ENCODE data around the gene GABBR1. TPM values are rescaled to one million over a fixed set of nuclear protein-coding genes. Genes with fewer than 3 reads are reported as not detected.

GABBR1 gene
- total RNA-seq, 1 experiment from 2014 or later = 146 TPM

DNA sequence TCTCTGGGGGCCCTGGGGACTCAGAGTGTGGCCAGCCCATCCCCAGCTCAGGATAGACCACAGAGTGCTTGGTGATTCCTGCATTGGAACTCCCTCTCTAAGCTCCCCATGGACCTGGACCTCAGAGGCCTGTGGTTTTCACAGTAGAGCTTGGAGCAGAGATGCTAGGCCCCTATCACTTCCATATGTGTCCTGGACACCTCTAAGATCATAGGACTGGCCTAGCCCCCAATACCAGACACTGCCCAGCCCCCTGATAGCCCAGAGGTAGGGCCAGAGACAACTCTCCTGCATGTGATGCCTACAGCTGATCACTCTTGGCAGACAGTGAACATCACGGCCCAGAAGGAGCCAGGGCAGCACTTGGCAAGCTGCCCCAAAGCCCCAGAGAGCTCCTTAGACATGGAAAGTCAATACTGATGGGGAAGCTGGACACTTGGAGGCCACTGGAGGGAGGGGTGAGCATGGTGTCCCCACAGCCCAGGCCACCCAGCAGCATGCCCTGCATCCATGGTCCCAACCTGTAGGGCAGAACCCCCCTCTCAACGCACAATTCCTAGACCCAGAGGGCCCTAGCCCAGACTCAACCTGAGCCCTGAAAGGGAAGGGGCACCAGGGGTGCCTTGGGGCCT lies 100.5 kb downstream of the GABBR1 start:
- WGBS (ENCODE audit: extremely low coverage, insufficient read length, low lambda C conversion rate) = no CpG with 5 or more reads among the region's 2 CpGs
- Histone ChIP-seq H3K18ac (ENCODE audit: insufficient read length, low read depth, low read length) (no peak overlapping the region), H3K27me3 (ENCODE audit: insufficient read depth, low read length) (no peaks in the 10 kb centered on the region), H2BK15ac (ENCODE audit: low read depth, low read length) (no peak overlapping the region), H3K14ac (ENCODE audit: insufficient read depth, low read length) (no peak overlapping the region; the same call in 1 of the 2 replicates), H2AFZ (ENCODE audit: low read length) (no peak overlapping the region), H3K56ac (ENCODE audit: insufficient read length, low read depth, low read length) (no peak overlapping the region), H2BK12ac (ENCODE audit: insufficient read length, low read depth, low read length) (no peak overlapping the region), H4K5ac (ENCODE audit: insufficient read length, low read depth, low read length) (no peak overlapping the region), H3K9ac (ENCODE audit: extremely low read depth, insufficient read length, low read length) (no peak overlapping the region), H3K23ac (ENCODE audit: insufficient read length, low read depth, low read length) (no peak overlapping the region), H4K20me1 (ENCODE audit: control insufficient read depth, insufficient read depth, insufficient read length) (no peaks in the 10 kb centered on the region), H2BK120ac (ENCODE audit: low read depth, low read length, poor library complexity, severe bottlenecking) (no peak overlapping the region), H2BK5ac (ENCODE audit: insufficient read length, low read length) (no peak overlapping the region), H4K8ac (replicated peaks; ENCODE audit: insufficient read length, low read depth, low read length) (no peak overlapping the region), H2AK5ac (ENCODE audit: insufficient read length, low read length) (no peak overlapping the region), H4K91ac (ENCODE audit: insufficient read length, low read depth, low read length) (no peak overlapping the region), H3T11ph (ENCODE audit: low read length) (no peak overlapping the region), H3K4me1 (ENCODE audit: insufficient read depth, low read length) (no peaks in the 10 kb centered on the region), H2BK20ac (ENCODE audit: low read depth, low read length, poor library complexity, severe bottlenecking) (no peak overlapping the region), H3K79me2 (ENCODE audit: insufficient read depth, low read length) (no peaks in the 10 kb centered on the region), H3K27ac (ENCODE audit: insufficient read length, low read depth, low read length) (no peak overlapping the region), H3K4me2 (ENCODE audit: insufficient read depth, insufficient read length, low read length) (no peak overlapping the region), H3K4ac (ENCODE audit: low read depth, low read length) (no peak overlapping the region), H3K79me1 (ENCODE audit: insufficient read depth, low read depth, low read length, poor library complexity, severe bottlenecking) (no peaks in the 10 kb centered on the region), H3K23me2 (ENCODE audit: insufficient read length, low read depth, low read length, poor library complexity, severe bottlenecking) (no peaks in the 10 kb centered on the region), H3K9me3 (ENCODE audit: control insufficient read depth, low read depth, low read length) (no peaks in the 10 kb centered on the region)
- no peaks in the 10 kb centered on the region; a peak in 1 of 5 replicates for H3K9me3 Mint-ChIP-seq
- H3K27me3 Mint-ChIP-seq (ENCODE audit: low read depth) = peaks cover 2% of the 10 kb centered on the region; the same call in 1 of the 2 replicates
- no peaks in the 10 kb centered on the region; a peak in 1 of 7 replicates for H3K36me3 Mint-ChIP-seq (ENCODE audit: insufficient read depth in 1 of 3, low read depth in 3 of 3)
- no peak overlapping the region for H3K4me3 Mint-ChIP-seq
- no peak for DNase-seq
- no peaks in the 10 kb centered on the region for H3K4me1 Mint-ChIP-seq
- no peak overlapping the region for H3K27ac Mint-ChIP-seq
- TF ChIP-seq CTCF (conservative IDR thresholded peaks at IDR 0.05) = no peak
